ENCODE data around the gene CCNF. TPM values are rescaled to one million over a fixed set of nuclear protein-coding genes. Genes with fewer than 3 reads are reported as not detected.

The CCNF gene
- total and polyA plus RNA-seq, 2 of the 8 experiments (the other 6 are each of a cell fraction or from before 2014, with no cell fraction given) = 15.4 to 54.3 TPM

DNA sequence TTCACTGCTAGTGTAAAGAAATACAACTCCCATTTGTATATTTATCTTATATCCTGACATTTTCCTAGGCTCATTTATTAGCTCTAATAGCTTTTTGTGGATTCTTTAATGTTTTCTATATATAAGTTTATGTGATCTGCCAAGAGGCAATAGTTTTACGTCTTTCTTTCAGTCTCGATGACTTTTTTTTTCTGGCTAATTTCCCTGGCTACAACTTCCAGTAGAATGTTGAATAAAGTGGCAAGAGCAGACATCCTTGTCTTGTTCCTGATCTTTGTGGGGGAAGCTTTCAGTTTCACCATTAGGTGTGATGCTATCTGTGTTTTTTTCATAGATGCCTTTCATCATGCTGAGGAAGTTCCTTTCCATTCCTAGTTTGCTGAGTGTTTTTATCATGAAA lies 44.8 kb upstream of the CCNF start:
- 46% methylated on average over 2 of the region's 2 CpGs; no CpG with 5 or more reads in 1 of the 2 experiments for WGBS, 2 experiments (ENCODE audit: extremely low coverage in 1 of 2, insufficient coverage in 1 of 2, insufficient read length in 1 of 2, insufficient replicate concordance in 2 of 2, low coverage in 1 of 2, low lambda C conversion rate in 2 of 2, missing lambda C conversion rate in 1 of 2)
- no peak for TF ChIP-seq POLR2A (IDR thresholded peaks at IDR 0.05; ENCODE audit: control extremely low read depth in 1 of 2, low read depth in 2 of 2, low read length in 2 of 2)
- no peak for TF ChIP-seq SIX5 (IDR thresholded peaks at IDR 0.05; ENCODE audit: low read depth, low read length)
- TF ChIP-seq TEAD4 (IDR thresholded peaks at IDR 0.05; ENCODE audit: low read depth, low read length) = no peak
- no peak for TF ChIP-seq ZNF274 (IDR thresholded peaks at IDR 0.05; ENCODE audit: borderline replicate concordance, extremely low read depth, low read length)
- no peak for TF ChIP-seq BCL11A (IDR thresholded peaks at IDR 0.05; ENCODE audit: low read depth in 2 of 2, low read length in 2 of 2)
- H3K36me3 ChIP-seq (ENCODE audit: control insufficient read depth in 2 of 4, insufficient read depth in 4 of 4, low read length in 3 of 4) = peaks cover 0 to 5% (median 0%) of the 10 kb centered on the region in 4 experiments; a peak in 1 of 8 replicates
- H2AK5ac ChIP-seq (ENCODE audit: low read depth, low read length) = no peak overlapping the region
- no peak overlapping the region for H3K14ac ChIP-seq (ENCODE audit: insufficient read length)
- H3K4me2 ChIP-seq (ENCODE audit: insufficient read depth in 1 of 2, low read depth in 2 of 2, low read length in 2 of 2) = no peak overlapping the region
- H4K91ac ChIP-seq (replicated peaks; ENCODE audit: insufficient read length, low read length) = no peak overlapping the region
- H3K56ac ChIP-seq (replicated peaks; ENCODE audit: insufficient read length, low read depth, low read length) = no peak overlapping the region
- no peaks in the 10 kb centered on the region; the same call in none of the 2 replicates for H3K79me1 ChIP-seq (ENCODE audit: low read depth, low read length)
- no peak overlapping the region for H3K9ac ChIP-seq (replicated peaks in 1 of 4; ENCODE audit: extremely low read depth in 1 of 4, low read depth in 3 of 4, low read length in 3 of 4)
- H2AFZ ChIP-seq (ENCODE audit: low read length) = no peak overlapping the region
- no peak overlapping the region for H2BK15ac ChIP-seq (ENCODE audit: low read length)
- no peaks in the 10 kb centered on the region for H3K27me3 ChIP-seq (replicated peaks in 1 of 4; ENCODE audit: control insufficient read depth in 3 of 4, extremely low read depth in 1 of 4, insufficient read depth in 3 of 4, low read length in 3 of 4)
- peaks cover 2 to 10% (median 8%) of the 10 kb centered on the region in 4 experiments for H3K4me1 ChIP-seq (replicated peaks in 1 of 4; ENCODE audit: control insufficient read depth in 3 of 4, insufficient read depth in 4 of 4, low read length in 3 of 4)
- H3K4ac ChIP-seq (replicated peaks; ENCODE audit: insufficient read length, low read depth, low read length) = no peak overlapping the region
- no peaks in the 10 kb centered on the region for H4K20me1 ChIP-seq (replicated peaks in 1 of 2; ENCODE audit: control insufficient read depth in 1 of 2, insufficient read depth in 2 of 2, low read length in 2 of 2)
- H2BK5ac ChIP-seq (ENCODE audit: low read depth, low read length) = no peak overlapping the region
- ChIA-PET POLR2A (ENCODE audit: partially characterized antibody) (no interaction called here), CTCF (ENCODE audit: partially characterized antibody) (interaction anchor here (1.3 kb wide), 1 partner anchor 11 kb away, joined by 5 read pairs; no protein-coding TSS in a partner anchor)
- no peak overlapping the region for H3K18ac ChIP-seq (ENCODE audit: extremely low read depth, low read length)
- FAIRE-seq (no peak), DNase-seq (ENCODE audit: low read depth in 1 of 2, low spot score in 2 of 2) (no peak)
- H3K79me2 ChIP-seq (ENCODE audit: control insufficient read depth in 1 of 2, insufficient read depth in 2 of 2, low read length in 2 of 2) = no peaks in the 10 kb centered on the region
- H3K23me2 ChIP-seq (ENCODE audit: low read depth, low read length) = no peaks in the 10 kb centered on the region
- H2BK120ac ChIP-seq (replicated peaks; ENCODE audit: low read depth, low read length) = no peak overlapping the region
- no peak overlapping the region for H3K27ac ChIP-seq (ENCODE audit: low read depth, low read length)
- no peak overlapping the region for H4K5ac ChIP-seq (ENCODE audit: insufficient read length, low read depth, low read length)
- no peak overlapping the region for H2BK12ac ChIP-seq (ENCODE audit: low read depth, low read length)
- H3K9me3 ChIP-seq (ENCODE audit: insufficient read depth in 2 of 2, low read depth in 1 of 2, low read length in 1 of 2) = peaks cover 6 to 7% of the 10 kb centered on the region in 2 experiments
- H3K4me3 ChIP-seq (ENCODE audit: extremely low read depth in 1 of 4, insufficient read depth in 2 of 4, low read depth in 3 of 4, low read length in 4 of 4) = no peak overlapping the region
- H4K8ac ChIP-seq (ENCODE audit: extremely low read depth, insufficient read depth, low read length) = no peak overlapping the region
- H2BK20ac ChIP-seq (ENCODE audit: low read length) = no peak overlapping the region
- no peak overlapping the region for H3K23ac ChIP-seq (ENCODE audit: insufficient read length)
